ENCODE results near the gene SPART. TPM values are rescaled to one million over a fixed set of nuclear protein-coding genes. Genes with fewer than 3 reads are reported as not detected.
A peak's percentile ranks its signal among the peaks of the same experiment; 100 is the strongest.

Gene SPART, protein sequence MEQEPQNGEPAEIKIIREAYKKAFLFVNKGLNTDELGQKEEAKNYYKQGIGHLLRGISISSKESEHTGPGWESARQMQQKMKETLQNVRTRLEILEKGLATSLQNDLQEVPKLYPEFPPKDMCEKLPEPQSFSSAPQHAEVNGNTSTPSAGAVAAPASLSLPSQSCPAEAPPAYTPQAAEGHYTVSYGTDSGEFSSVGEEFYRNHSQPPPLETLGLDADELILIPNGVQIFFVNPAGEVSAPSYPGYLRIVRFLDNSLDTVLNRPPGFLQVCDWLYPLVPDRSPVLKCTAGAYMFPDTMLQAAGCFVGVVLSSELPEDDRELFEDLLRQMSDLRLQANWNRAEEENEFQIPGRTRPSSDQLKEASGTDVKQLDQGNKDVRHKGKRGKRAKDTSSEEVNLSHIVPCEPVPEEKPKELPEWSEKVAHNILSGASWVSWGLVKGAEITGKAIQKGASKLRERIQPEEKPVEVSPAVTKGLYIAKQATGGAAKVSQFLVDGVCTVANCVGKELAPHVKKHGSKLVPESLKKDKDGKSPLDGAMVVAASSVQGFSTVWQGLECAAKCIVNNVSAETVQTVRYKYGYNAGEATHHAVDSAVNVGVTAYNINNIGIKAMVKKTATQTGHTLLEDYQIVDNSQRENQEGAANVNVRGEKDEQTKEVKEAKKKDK
- total RNA-seq (30.8 and 34.2 TPM in 2 replicates), polyA plus RNA-seq (26.7 and 29.4 TPM in 2 replicates)

DNA sequence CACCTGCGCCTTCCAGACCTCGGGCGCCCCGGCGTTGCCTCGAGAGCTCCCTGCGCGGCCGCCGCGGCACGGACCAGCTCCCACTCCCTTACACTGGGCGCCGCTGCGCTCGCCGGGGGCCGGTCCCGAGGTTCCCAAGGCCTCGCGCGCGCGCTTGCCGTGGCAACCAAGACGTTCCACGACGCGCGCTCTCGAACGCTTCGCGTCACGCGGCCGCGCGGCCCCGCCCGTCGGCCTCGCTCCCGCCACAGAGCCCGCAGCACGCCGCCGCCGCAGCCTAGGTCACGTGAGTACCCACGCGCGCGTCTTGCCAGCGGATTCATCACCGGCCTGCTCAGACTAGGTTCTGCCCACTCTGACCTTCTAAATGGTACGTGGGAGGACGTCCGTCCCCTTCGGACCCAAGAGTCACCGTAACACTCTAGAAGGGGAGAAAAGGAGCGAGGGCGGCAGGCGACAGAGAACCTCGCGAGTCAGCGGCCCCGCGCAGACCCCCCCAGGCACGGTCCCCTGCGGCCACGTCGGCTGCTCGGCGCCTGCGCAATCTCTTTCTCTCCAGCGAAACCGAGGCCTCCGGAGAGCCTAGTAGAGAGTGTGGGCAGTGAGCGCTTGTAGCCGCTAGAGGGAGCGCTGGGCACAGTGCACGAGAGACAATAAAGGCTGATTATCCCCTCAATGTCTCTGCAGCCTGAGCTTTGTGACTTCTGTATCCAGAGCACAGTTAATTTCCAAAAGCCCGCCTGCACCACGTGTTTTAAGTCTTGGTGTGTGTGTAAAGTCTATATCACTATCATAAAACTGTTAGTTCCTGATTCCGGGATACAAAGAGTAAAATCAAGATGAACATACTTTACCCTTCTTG is at the start of gene SPART:
Gene SPART, minus strand, starts transcription at position 173 of the 862 bp plus-strand sequence. CDS start 10,564 bp downstream, outside the sequence.
- DNase-seq (ENCODE audit: low read depth in 1 of 2, low spot score in 1 of 2), result peak; percentile 91 to 97
- TF ChIP-seq, protein P1, sequence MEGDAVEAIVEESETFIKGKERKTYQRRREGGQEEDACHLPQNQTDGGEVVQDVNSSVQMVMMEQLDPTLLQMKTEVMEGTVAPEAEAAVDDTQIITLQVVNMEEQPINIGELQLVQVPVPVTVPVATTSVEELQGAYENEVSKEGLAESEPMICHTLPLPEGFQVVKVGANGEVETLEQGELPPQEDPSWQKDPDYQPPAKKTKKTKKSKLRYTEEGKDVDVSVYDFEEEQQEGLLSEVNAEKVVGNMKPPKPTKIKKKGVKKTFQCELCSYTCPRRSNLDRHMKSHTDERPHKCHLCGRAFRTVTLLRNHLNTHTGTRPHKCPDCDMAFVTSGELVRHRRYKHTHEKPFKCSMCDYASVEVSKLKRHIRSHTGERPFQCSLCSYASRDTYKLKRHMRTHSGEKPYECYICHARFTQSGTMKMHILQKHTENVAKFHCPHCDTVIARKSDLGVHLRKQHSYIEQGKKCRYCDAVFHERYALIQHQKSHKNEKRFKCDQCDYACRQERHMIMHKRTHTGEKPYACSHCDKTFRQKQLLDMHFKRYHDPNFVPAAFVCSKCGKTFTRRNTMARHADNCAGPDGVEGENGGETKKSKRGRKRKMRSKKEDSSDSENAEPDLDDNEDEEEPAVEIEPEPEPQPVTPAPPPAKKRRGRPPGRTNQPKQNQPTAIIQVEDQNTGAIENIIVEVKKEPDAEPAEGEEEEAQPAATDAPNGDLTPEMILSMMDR (IDR thresholded peaks at IDR 0.05; ENCODE audit: low read depth, low read length), result peak; percentile 98
- H3K4me1 ChIP-seq (ENCODE audit: low read depth), result no peaks in the 10 kb centered on the region
- peak within 1 kb of the TSS; percentile 63 for H3K27ac ChIP-seq
- no peaks in the 10 kb centered on the region for H3K9me3 ChIP-seq (ENCODE audit: low read depth)
- peak within 1 kb of the TSS; percentile 80 for H3K4me3 ChIP-seq
- H3K27me3 ChIP-seq, result no peaks in the 10 kb centered on the region
- H3K36me3 ChIP-seq, result no peaks in the 10 kb centered on the region

DNA sequence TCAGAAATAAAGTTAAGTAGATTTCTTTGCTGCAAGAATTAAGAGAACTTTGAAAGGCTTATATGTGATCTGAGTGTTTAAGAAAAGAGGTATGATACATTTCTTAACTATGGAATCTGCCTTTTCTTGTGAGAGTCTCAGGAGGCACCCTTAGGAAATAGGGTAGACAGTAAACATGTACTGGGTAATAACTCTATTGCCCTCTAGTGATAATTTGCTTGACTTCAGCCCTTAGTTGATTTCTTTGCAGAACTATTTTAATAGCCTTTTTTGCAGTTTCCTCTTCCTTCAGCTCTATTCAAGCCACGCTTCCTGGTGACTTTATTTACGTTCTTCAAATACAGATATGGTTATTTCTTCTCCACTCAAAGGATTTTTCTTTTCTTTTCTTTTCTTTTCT is 49.1 kb upstream of the SPART start:
- H3K9me3 ChIP-seq (ENCODE audit: low read depth), result no peaks in the 10 kb centered on the region
- no peaks in the 10 kb centered on the region for H3K27me3 ChIP-seq
- TF ChIP-seq, protein P1 (IDR thresholded peaks at IDR 0.05; ENCODE audit: low read depth, low read length), result peak; percentile 61
- DNase-seq (ENCODE audit: low read depth in 1 of 2, low spot score in 1 of 2), result peak in 1 of 2 donors; percentile 81
- H3K4me3 ChIP-seq, result no peak overlapping the region
- no peak overlapping the region for H3K27ac ChIP-seq
- no peaks in the 10 kb centered on the region for H3K36me3 ChIP-seq
- H3K4me1 ChIP-seq (ENCODE audit: low read depth), result no peaks in the 10 kb centered on the region

DNA sequence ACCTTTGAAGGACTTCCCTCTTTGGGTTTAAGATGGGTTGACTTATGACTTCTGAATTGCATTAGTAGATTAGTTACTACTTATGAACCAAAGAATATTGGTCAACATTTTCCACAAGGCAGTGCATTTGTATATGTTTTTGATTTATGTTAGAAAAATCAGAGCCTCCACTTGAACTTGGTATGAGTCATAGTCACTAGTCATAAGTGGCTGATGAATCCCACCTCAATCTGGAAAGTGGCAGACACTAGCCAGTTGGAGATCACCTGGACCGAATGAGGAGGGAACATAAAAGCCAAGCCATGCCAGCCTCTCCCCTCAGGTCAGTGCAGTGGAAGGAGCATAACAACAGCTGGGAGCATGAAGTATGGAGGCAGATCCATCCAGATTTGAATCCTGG is 39.3 kb upstream of the SPART start:
- no peaks in the 10 kb centered on the region for H3K9me3 ChIP-seq (ENCODE audit: low read depth)
- no peaks in the 10 kb centered on the region for H3K4me1 ChIP-seq (ENCODE audit: low read depth)
- no peaks in the 10 kb centered on the region for H3K36me3 ChIP-seq
- TF ChIP-seq, protein P1 (IDR thresholded peaks at IDR 0.05; ENCODE audit: low read depth, low read length), result no peak
- H3K4me3 ChIP-seq, result no peak overlapping the region
- no peak overlapping the region for H3K27ac ChIP-seq
- H3K27me3 ChIP-seq, result no peaks in the 10 kb centered on the region
- no peak for DNase-seq (ENCODE audit: low read depth in 1 of 2, low spot score in 1 of 2)

DNA sequence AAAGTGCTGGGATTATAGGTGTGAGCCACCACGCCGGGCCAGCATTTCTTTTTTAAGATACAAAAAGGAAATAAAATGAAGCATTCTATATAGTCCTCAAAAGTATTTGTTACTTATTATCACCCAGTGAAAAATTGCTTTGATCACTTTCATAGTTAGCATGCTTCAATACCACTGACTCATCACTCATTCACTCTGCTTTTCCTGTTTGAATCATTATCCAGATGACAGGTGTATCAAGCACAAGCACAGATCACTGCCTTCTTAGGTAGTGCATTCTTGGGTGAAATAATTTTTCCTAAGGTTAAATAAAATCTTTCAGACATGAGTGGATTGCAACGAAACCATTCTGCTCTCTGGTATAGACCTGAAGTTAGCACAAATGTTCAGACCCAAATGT is 35.8 kb upstream of the SPART start:
- no peaks in the 10 kb centered on the region for H3K9me3 ChIP-seq (ENCODE audit: low read depth)
- H3K27me3 ChIP-seq, result no peaks in the 10 kb centered on the region
- no peak overlapping the region for H3K27ac ChIP-seq
- H3K4me3 ChIP-seq, result no peak overlapping the region
- TF ChIP-seq, protein P1 (IDR thresholded peaks at IDR 0.05; ENCODE audit: low read depth, low read length), result no peak
- H3K36me3 ChIP-seq, result no peaks in the 10 kb centered on the region
- H3K4me1 ChIP-seq (ENCODE audit: low read depth), result no peaks in the 10 kb centered on the region
- no peak for DNase-seq (ENCODE audit: low read depth in 1 of 2, low spot score in 1 of 2)

DNA sequence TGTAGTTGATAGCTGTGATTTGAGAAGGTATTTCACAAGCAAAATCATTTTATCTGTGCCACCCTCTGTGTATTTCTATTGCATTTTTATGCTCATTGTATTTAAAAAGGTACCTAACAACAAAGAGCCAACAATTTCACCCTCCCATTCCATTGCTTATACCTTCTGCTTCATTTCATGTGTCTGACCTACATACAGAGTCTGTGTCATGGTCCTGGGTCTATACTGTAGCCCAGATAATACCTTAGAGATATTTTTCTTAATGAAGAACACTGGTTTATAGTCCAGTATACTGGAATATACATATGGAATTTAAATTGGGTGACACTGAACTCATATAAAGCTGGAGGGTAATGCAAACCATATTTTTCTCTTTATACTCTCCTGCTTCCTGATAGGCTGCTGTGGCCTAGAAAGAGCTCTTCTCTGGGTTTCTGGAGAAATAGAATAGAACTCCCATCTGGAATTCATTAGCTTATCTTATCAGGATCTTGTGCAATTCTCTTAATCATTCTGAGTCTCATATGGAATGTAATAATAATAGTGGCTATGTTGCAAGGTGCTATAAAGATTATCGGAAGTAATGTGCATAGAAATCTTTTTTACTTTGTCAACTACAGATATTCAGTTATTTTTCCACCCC is 31.8 kb upstream of the SPART start:
- Histone ChIP-seq H3K4me1 (ENCODE audit: low read depth) (no peaks in the 10 kb centered on the region), H3K27ac (no peak overlapping the region), H3K36me3 (no peaks in the 10 kb centered on the region), H3K27me3 (no peaks in the 10 kb centered on the region), H3K9me3 (ENCODE audit: low read depth) (no peaks in the 10 kb centered on the region), H3K4me3 (no peak overlapping the region)
- peak in 1 of 2 donors; percentile 54 for DNase-seq (ENCODE audit: low read depth in 1 of 2, low spot score in 1 of 2)
- TF ChIP-seq, protein P1 (IDR thresholded peaks at IDR 0.05; ENCODE audit: low read depth, low read length), result no peak

All from cardiac muscle cell (in vitro differentiated cells and primary cell).